NCI-H2107 treated with DMSO at 0.1 percent for 48 hours (cell line): Measurements from ENCODE around the gene CMTM1.
"Not testable (repeated sequence)": the region's sequence is repeated elsewhere in the genome, so short reads cannot be mapped to it uniquely, and the experiment has no call there.

Experiments used
- DNase-seq: peaks from one replicate; lab custom pipeline; 2025; ENCODE audit not compliant: unreplicated experiment; lab: John Stamatoyannopoulos, UW

CMTM1 gene

DNA sequence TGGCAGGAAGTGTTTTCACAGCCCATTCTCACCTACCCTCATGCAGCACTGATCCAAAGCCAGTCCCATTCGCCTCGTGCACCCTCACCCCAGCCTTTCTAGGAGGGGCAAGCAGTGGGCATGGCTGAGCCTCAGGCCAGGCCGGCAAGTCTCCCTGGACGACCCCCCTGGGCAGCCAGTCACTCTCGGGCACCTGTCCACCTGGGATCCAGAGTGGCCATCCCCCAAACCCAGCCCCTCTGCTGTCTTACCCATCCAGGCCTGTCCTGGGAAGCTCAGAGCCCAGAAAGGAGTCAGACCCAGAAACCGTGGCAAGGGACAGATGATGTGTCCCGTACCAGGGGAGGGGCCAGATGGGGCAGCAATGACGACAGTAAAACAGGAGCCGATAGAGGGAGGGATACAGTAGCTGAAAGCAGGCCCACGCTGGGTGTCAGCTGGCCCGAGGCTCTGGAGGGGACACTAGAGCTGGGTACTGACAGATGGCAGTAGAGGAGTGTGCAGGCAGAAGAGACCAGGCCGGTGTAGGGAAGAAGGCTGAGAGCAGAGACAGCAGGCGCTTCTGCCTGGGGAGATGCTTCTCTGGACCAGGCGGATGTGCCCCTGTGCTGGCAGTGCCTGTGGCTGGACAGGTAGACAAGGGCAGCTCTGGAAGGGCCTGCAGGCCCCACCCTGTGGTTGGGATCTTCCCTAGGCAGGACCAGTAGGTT lies 44.0 kb downstream of the CMTM1 start:
- no peak for DNase-seq

DNA sequence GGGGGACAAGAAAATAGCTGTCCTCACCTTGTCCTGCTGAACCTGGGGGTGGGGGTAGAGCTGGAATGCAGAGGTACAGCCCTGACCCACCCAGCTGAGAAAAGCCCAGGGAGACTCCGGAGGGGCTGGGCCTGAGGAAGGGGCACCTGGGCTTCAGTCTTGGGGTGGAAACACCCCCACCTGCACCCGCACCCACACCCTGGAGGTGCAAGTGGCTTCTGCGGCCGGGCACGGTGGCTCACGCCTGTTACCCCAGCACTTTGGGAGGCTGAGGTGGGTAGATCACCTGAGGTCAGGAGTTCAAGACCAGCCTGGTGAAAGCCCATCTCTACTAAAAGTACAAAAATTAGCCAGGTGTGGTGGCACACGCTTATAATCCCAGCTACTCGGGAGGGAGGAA lies 45.7 kb downstream of the CMTM1 start:
- DNase-seq: not testable (repeated sequence)

DNA sequence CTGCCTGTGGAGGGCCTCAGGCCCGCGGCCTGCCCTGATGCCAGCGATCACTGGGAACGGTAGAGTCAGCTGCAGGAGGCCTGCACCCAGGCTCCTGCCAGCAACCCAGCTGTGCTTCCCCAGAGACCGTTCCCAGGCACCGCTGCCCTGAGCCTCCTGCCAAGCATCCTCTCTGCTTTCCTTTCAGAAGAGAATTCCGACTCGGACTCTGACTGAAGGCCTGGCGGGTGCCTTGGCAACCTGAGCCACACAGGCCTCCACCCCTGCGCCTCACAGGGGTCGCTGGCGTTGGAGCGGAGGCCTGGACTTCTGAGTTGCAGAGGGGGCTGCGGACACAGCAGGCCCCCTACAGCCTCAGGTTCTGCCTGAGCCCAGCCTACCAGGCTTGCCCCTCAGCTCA lies 46.2 kb downstream of the CMTM1 start:
- no peak for DNase-seq

- no peak for DNase-seq
These were observed 48.0 kb downstream of the CMTM1 start for GRCh38 chr16:66614161-66614802.

DNA sequence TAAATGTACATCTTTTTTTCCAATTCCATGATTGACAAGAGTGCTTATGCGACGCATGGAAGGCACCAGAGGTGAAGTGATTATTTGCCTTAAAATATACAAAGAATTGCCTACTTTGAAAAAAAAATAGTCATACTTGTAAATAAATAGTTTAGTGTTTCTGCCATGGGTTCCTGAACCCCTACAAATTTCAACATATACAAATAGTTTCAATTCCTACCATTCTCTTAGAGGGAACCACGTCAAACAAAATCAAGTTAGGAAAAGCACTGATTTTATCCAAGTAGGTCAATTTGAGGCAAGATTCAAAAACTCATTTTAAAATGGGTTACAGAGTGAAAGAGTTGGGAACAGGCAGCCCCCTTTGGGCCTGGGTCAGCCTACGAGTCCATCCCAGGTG lies 49.9 kb downstream of the CMTM1 start:
- no peak for DNase-seq

GRCh38 chr16:66616592-66616991 lies 50.4 kb downstream of the CMTM1 start:
- DNase-seq: no peak

DNA sequence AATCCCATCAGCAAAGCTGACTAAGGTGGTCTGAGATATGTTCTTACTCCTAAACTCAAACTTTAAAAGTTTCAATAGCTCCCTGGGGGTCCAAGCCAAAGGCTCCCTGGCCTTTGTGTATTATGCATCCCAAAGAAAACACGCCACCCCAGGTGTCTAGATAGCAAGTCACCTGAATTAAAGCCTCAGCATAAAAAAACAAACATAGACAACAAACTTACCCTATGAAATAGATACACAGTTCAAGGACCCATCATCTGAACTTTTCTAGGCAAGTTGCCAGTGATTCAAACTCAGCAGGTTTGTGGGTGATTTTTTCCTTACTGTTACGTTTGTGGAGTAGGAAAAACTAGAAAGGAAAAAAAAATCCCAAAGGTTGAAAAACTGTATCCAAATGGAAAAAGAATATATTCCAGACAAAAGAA lies 50.8 kb downstream of the CMTM1 start:
- DNase-seq: no peak

DNA sequence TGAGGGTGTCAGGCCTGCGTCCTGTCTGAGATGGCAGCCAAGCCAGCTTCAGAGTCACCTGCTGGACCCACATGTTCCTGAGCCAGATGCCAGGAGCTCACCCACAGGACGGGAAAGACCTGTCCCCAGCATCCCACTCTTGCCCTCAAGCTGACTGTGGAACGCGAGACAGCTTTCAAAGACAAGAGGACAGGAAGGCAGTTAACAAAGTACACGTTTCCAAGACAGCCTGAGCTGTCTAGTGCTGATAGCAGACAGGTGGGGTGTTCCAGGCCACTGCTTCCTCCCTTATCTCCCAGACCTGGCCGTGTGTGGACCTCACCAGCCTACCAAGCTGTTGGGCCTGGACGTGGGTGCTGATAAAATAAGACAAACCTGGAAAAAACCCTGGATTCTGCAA lies 51.5 kb downstream of the CMTM1 start:
- DNase-seq: no peak

DNA sequence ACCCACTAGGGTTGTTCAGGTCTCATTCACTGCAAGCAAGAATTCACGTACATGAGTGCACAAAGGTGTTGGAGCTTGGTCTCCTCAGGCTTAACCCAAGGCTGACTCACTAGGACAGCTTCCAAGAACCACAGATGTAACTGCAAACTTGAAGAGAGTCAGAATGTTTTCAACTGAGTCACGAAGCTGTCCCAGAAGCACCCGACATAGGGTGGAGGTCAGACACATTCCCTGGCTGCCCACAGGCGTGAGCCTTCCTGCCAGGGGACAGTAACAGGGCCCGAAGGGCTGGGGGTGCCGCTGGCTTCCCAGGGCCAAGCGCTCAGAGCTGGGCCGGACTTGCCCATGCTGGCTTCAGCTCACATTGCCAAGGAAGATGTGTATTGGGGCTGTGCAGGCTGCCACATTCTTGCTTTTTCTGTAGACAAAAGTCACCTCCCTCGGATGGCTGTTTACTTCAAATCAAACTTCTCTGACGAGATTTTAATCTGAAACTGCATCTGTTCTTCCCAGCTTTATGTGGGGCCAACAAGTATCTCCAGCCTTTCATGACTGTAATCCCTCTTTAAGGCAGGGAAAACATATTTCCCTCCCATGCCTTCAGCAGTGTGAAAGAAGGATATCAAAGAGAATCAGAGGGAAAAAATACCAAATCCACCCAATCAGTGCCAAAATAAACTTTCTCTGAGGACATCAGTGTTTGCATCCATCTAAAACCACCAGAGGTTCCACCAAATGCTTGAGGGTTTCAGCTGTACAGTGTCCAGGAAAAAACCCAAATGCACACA lies 52.5 kb downstream of the CMTM1 start:
- DNase-seq: no peak

DNA sequence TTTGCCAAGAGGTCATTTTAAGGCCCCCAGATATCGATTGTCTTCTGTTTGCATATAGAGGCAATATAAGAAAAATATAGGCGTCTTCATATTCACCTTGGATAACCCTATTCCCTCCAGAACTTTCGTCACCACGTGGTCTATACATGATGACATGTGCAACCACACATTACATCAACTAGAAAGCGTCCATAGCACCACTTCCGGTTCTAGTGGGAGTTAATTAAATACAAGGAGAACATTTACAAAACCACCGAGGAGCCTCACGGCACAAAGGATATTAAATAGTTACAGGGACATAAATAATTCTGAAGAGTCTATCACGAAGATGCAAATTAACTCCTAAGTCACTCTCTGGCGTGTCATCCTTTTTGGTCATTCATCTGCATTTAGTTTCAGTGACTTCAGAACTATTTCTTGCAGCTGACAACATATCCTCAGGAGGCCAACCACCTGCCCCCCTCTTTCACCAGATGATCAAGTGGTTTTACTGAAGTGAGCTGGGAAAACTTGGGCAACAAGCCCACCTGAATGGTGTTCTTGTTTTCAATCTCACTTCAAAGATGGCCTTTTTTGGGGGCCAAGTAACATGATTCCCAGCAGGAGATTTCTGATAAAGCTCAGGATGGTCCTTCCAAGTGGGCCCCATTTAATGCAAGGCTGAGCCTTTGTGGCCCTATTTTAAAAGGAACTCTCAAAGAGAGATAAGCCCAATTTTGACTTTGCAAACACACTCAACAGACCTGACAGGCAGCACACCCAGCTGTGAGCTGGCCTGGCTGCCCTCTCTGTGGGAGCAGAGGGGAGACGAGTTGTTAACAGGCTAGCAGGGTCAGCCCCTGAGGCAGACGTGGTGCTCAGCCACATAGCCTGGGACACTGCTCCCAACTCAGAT lies 53.5 kb downstream of the CMTM1 start:
- no peak for DNase-seq

DNA sequence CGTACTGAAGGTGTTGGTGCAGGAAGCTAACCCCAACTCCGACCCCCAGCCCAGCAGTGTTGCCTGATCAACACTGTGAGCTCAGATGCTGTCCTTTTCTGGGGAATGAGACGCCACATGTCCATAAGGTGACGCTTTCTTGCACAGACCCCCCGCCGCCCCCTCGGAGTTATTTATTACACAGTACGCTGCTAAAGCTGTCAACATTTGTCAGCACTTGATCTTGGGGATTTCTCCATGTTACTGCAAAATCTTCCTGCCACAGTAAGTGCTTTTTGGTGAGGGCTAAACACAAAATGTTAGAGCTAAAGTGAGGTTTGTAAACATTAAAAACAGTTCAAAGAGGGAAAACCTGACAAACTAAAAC lies 54.2 kb downstream of the CMTM1 start:
- DNase-seq: no peak

DNA sequence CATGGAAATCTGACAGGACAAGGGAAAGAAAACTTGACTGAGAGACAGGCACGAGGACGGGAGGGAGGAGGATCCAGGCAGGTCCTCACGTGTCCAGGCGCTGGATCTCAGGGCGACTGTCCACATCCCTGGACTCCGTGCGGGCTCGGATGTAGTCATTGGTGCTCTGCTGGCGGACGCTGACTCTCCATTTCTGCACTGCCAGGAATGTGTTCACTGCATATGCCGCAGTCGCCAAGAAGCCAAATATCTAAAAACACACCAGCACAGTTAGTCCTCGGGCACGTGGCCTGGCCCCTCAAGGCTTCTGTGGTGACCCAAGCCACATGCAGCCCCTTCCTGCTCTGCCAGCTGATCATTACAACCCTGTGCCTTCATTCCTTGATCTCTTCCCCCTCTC lies 55.7 kb downstream of the CMTM1 start:
- DNase-seq: no peak

DNA sequence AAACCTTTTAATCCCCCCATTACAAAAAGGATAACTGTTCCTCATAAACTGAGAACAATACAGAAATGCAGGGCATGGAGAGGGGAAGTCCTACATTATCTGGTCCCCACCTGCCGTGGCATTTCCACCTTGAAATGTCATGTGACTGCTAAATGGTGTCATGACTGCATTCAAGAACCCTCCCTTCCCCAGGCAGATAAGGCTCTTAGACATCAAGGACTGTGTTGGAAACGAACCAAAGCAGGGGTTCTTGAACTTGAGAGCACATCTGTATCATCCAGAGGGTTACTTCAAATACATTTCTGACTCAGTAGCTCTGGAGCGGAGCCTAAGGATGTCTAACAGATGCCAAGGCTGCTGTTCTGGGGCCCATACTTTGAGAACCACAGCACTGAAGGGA lies 56.6 kb downstream of the CMTM1 start:
- DNase-seq: no peak

DNA sequence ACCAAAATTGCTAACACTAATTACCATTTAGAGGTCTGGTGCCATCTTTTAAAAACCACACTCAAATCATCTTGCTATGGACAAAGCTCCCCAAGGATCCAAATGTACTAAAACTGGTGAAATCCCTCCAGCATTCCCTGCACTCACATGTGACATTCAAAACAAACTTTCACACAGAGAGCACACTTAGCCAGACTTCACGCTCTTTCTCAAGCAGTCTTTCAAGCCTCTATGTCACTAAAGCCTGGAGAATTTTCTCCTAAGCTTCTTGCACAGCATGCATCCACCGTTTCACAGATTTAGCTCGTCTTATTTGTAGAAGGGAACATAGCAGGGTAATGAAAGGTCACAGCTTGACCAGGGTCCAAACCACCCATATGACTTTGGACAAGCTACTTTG lies 57.5 kb downstream of the CMTM1 start:
- no peak for DNase-seq

DNA sequence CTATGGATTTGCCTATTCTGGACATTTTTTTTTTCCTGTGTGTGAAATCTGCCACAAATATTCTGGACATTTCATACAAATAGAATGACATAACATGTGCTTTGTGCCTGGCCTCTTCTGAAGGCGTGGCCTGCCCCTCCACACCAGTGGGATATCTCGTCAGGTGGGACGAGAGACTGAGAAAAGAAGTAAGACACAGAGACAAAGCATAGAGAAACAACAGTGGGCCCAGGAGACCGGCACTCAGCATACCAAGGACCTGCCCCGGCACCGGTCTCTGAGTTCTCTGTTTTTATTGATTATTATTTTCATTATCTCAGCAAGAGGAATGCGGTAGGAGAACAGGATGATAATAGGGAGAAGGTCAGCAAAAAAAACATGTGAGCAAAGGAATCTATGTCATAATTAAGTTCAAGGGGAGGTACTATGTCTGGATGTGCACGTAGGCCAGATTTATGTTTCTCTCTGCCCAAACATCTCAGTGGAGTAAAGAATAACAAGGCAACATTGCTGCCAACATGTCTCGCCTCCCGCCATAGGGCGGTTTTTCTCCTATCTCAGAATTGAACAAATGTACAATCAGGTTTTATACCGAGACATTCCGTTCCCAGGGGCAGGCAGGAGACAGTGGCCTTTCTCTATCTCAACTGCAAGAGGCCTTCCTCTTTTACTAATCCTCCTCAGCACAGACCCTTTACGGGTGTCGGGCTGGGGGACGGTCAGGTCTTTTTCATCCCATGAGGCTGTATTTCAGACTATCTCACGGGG lies 61.6 kb downstream of the CMTM1 start:
- not testable (repeated sequence) for DNase-seq
